ENCODE data around the gene ASTN1.

Gene ASTN1

DNA sequence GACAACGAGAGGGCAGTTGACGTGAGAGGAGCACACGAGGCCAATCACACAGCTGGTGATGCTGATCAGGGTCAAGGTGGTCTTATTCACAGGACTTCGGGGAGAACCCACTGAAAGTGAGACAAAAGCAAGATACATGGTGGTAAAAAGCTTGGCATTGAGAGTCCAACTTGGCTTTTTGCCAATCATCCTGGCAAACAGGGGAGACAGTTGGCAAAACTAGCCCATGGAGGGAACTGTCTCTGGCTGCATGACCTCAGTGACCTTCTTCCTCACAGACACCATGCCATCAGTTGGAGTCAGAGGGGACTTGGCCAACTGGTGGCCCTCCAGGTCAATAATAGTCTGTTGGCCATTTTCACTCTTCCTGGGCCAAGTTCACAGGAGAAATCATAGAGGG is 139.9 kb downstream of the ASTN1 start:
- DNase-seq: no peak

GRCh38 chr1:177023726-177024125 is 140.8 kb downstream of the ASTN1 start:
- DNase-seq: no peak

DNA sequence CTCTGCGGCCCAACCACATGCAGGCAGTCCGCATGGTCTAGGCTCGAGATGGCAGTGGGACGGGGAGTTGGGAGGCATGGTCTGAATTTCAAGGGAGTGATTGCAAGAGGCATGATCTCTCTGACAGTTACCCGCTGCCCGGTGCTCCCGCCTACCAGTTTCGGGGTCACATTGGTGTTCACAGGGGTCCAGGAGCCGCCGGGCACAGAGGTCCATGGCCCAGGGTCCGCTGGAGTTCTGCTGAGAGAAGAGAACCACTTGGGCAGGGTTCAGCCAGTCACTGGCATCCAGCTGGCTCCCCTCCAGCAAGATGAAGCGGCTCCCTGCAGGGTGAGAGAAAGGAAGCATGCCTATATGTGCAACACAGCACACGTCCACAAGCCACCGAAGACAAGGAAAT is 141.3 kb downstream of the ASTN1 start:
- DNase-seq: no peak

DNA sequence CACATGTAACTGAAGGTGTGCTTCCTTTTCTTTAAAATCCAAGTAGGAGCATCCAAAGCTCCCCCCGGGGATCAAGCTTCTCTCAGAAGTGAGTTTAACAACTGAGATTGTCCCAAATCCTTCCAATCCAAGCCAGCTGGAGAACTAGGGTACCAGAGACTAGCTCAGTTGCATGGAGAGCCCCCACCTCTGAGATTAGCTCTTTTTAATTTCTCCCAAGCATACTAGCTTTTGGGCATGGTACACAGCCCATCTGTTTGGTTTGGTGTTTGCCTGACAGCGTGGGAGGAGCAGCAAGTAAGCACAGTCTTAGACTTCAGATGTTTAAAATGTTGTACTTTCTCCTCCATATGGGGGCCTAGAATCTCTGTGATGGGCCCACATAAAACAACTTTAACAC is 142.8 kb downstream of the ASTN1 start:
- DNase-seq: no peak

DNA sequence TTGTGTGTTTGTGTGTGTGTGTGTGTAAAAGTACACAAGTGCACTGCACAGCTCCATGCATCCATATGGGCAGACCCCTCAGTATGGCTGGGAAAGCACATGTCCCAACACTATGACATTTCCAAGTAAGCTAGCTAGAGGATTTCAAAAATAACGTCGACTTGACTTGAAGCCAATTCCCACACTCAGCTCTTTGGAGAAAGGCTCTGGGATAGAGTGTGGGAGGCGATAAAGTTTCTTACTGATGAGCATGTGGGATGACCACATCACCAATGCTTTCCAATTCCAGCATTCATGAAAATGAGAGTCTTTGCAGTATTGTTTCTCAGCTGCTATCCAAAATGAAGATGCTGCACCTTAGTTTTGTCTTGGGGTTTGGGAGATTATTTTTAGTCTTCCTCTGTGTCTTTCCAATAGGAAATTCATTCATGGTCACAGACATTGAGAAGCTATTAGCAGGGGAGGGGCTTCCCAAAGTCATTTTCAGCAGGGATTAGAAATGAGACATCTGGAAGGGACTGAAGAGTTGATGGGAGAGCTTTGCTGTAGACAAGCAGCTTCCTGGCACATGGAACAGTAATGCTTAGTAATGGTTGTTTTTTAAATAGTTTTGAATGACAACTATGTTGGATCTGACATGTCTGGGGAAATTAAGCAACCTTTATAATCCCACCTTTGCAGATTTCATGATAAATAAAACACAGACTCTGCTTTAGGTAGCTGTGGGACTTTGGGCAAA is 143.5 kb downstream of the ASTN1 start:
- DNase-seq: no peak

DNA sequence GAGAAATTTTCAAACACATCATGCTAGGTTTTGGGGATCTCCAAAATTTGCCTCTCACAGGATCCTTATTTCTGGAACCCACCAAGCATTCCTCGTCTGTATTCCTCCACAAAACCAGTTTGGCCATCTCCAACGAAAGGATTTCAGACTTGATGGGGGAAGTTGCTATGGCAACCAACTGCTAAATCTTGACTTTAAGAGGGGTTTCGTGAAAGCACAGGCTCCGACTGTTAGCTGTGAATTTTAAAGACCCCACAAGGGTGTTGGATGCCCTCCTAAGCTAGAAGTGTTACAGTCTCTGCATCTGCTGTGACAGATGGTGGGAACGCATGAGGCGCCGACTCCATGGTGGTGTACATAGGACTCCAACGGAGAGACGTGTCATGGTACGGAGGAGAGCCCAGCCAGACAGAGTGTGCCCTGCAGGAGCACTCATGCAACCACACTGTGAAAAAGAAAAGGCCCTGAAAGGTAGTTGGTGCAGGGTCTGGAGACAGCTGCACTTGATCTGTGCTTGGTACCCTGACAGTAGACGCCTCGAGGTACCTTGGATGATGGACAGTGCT is 147.1 kb downstream of the ASTN1 start:
- DNase-seq: no peak

DNA sequence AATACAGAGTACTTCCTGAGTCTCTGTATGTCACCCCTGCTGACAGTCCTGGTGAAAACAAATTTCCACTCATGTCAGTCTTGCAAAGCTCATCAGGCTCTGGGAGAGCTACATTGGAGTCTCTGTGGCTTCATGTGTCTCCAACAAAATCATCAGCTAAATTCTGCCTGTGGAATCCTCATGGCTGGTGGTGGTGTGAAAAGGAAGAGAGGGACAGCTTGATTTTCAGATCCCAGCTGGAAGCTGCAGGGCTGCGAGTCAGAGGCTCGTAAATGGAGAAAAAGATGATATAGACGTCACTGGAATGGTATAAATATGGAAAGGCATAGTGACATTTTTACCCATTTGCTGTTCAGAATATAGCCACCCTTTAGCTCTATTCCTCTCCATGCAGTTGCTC is 150.2 kb downstream of the ASTN1 start:
- no peak for DNase-seq

GRCh38 chr1:177012342-177012925 is 152.1 kb downstream of the ASTN1 start:
- no peak for DNase-seq

- DNase-seq: no peak
These were observed 153.0 kb downstream of the ASTN1 start for GRCh38 chr1:177011508-177011907.

DNA sequence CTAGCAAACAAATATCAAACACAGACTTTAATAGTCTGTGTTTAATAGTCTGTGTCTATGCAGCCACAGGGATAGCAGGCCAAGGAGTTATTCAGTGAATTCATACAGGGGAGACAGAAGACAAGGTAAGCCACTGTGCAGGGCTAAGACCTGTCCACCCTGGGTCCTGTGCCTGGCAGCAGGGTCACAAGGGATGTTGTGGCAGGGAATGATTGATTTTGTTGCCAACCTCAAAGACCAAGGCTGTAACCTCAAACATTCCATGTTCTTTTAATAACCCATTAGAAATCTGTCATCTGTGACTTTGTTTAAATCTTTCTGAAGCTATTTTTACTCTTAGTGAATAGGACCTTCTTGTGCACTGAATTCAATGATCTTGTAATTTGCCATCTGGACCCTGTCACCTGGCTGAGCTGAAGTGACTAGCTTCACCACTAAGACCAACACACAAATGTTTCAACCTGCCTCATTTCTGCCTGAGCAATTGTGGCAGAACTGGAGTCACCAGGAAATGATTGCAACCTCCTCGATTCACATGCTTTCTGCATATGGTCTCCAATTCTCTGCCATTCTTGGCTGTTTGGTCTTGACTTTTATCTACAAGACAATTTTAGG is 154.2 kb downstream of the ASTN1 start:
- no peak for DNase-seq

GRCh38 chr1:177008653-177009052 is 155.9 kb downstream of the ASTN1 start:
- DNase-seq: no peak

DNA sequence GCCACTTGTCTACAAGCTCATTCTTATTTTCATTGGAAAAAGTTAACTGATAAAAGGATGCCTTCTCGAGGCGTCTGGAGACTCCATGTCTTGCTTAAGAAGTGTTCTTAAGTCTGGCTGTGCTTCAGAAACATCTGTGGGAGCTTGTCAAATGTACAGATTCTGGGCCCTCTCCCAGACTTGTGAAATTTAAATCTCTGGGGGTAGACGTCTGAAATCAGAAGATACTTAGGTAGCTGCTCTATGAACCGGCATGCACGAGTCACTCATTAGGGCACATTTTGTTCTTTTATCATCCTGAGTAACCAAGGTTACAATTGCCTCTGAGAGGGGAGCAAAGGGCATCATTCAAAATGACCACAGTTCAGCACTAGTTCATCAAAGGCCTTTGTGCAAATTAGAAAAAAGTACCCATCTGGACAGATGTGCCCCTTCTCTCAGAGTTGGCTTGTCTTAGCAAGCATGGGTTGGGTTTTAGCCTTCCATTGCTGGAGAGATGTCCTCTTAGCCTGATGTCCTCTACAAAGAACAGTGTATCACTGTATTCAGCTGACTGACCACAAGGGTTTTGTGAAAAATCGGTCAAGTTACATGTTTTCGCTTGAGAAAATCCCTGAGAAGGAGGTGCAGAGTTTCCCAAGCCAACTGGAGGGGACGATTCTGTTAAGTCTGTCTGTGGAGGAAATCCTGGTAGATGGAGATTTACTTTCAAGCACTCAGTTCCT is 156.9 kb downstream of the ASTN1 start:
- no peak for DNase-seq

GRCh38 chr1:177002891-177003290 is 161.6 kb downstream of the ASTN1 start:
- no peak for DNase-seq

DNA sequence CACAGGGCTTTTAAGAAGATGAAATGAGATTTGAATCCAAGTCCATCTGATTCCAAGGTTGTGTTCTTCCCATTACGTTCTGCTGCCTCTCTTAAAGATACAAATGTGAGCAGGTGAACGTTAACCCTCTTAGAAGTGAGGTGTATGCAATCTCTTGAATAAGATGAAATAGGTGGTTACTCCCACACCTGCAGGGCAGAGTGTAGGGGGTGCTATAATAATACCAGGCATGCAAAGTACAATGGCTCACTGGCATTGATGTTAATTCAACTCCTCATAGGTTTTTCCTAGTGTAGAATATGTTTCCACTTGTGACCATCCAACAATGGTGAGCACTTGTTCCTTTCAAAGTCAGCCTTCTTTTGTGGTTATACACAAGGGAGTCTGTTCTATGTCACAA is 163.0 kb downstream of the ASTN1 start:
- DNase-seq: no peak

DNA sequence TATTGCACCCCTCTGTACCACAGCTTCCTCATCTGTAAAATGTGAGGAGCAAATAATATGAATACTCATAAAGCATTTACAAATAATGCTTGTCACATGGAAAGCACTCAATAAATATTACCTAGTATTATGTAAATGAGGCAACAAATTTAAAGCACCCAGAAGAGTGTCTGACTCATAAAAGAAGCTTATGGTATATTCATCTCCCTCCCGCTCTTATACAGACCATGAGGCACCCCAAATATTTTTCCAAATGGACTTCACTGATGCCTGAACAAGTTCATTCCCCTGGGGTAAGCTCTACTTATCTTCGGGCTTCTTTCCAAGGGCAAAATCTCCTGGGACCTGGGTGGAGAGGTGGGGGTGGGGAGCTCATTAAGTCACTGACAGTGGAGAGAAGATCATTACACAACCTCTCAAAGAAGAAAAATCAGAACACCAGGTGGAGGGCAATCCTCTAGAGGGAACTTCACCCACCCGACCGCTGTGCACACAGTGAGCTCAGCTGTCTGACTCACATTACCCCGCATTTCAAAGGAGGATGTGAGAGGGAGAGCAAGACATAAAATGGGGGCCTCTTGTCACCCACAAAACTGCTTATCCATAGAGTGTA is 166.2 kb downstream of the ASTN1 start:
- DNase-seq: no peak

DNA sequence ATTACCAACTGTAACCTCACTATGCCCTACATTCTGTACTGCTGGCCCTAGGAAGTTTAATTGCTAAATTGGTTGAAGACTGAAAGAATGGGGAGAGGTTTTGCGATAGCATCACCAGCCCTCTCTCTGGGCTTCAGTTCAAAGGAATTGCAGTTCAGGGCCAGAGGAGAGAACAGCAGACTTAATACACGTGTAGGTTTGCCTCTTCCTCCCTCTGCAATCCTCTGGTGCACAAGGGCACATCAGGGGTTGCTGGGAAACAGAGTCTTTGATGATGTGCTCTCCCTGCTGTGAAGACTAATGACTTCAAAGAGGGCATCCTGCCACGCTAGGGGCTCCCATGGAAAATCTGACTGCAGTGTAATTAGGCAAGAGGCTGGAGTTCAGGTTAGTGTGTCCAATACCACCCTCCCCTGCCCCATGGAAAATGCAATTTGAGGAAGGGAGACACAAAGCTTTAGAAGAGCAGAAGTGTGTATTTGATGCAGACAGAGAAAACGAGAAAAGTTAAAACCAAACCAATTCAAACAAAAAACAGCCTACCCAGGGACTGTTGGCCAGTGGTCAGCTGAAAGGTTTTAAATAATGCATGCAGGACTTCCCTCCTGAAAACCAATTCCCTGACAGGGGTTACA is 167.9 kb downstream of the ASTN1 start:
- no peak for DNase-seq

DNA sequence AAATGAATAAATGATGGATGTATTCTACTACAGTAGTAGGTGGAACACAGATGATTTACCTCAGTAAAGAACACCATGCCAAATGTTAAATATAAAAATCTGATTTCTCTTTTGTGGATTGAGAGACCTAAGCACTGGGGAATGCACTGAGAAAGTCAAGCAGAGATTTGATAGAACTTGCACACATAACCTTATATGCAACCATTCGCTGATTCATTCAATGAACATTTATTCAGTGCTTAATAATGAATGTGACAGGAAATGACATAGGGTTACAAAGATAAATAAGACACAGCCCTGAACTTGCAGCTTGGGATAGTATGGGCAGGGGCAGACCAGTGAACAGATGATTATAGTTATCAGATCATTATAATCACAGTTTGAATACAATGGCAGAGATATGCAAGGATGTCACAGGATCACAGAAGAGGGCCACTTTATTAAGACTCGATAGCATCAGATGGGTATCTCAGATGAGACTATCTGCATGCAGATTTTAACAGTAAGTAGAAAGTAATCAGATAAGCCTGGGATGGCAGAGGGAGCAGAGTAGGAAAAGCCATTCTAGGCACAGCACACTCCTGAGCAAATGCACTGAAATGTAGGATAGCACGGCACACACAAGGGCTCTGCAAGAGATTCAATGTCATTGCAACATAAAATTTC is 169.4 kb downstream of the ASTN1 start:
- DNase-seq: no peak

GRCh38 chr1:176993587-176993986 is 170.9 kb downstream of the ASTN1 start:
- no peak for DNase-seq

GRCh38 chr1:176989754-176990153 is 174.8 kb downstream of the ASTN1 start:
- no peak for DNase-seq

DNA sequence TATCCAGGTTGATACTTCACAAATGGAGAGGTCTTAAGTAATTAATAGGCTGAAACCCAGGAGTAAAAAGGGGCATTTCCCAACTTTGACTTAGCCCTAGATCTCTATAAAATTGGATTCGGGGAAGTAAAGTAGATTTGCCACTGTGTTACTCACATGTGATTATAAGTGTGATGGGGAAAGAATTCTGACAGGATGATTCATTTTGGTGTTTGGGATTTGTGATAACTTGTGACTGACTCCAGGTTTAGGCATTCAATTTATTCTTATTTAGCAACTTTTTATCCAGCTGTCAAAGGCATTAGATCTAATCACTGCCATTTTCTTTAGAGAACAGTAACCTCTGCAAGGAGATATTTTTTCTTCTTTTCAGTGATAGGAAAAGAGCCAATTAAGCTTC is 175.5 kb downstream of the ASTN1 start:
- no peak for DNase-seq

DNA sequence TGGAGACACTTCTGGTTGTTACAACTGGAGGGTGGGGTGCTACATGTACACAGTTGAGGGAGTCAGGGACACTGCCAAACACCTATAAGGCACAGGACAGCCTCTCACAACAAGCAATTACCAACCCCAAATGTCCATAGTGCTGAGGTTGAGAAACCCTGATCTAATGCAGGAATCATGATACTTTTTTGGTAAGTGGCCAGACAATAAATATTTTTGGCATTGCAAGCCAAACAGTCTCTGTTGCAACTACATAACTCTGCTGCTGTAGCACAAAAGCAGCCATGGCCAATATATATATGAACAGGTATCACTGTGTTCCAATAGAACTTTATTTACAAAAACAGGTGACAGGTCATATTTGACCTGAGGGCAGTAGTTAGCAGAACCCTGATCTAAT is 177.5 kb downstream of the ASTN1 start:
- no peak for DNase-seq

GRCh38 chr1:176983731-176984130 is 180.8 kb downstream of the ASTN1 start:
- no peak for DNase-seq

Data from activated effector memory CD4-positive, alpha-beta T cell treated with anti-CD3 and anti-CD28 coated beads, Interleukin-2, amount 50 U/mL, for 16 hours (primary cell).